Stimulated activated CD4-positive, alpha-beta T cell treated with anti-CD3 and anti-CD28 coated beads, Interleukin-1b, Interleukin-23, amount 100 ng/mL, for 1 hour (primary cell): ENCODE data around the gene ASAP2.

ENCODE experiments used
- DNase-seq, 2 donors: peaks; one replicate each; pipeline ENCODE4 v3.0.0-alpha.2; 2020; ENCODE audit warnings: low read depth in 2 of 2

ASAP2 gene

GRCh38 chr2:9205963-9206948 lies at the start of gene ASAP2:
Gene ASAP2, plus strand, starts transcription at chr2:9206812. Its CDS starts 293 bp downstream, at chr2:9207105.
- DNase-seq: peak in 1 of 2 donors; percentile 10

- no peak for DNase-seq
These were observed 47.5 kb upstream of the ASAP2 start for GRCh38 chr2:9158786-9159779.

GRCh38 chr2:9160732-9161131 lies 45.9 kb upstream of the ASAP2 start:
- DNase-seq: no peak

- DNase-seq: no peak
These were observed 43.8 kb upstream of the ASAP2 start for GRCh38 chr2:9162841-9163240.

- no peak for DNase-seq
These were observed 43.1 kb upstream of the ASAP2 start for GRCh38 chr2:9163306-9164111.

- no peak for DNase-seq
These were observed 42.5 kb upstream of the ASAP2 start for GRCh38 chr2:9164112-9164608.

GRCh38 chr2:9165625-9166024 lies 41.0 kb upstream of the ASAP2 start:
- DNase-seq: no peak

GRCh38 chr2:9166579-9167377 lies 39.8 kb upstream of the ASAP2 start:
- DNase-seq: no peak

GRCh38 chr2:9167718-9168657 lies 38.6 kb upstream of the ASAP2 start:
- no peak for DNase-seq

GRCh38 chr2:9168821-9169221 lies 37.8 kb upstream of the ASAP2 start:
- DNase-seq: no peak

- DNase-seq: no peak
These were observed 37.1 kb upstream of the ASAP2 start for GRCh38 chr2:9169349-9170107.

- DNase-seq: no peak
These were observed 36.0 kb upstream of the ASAP2 start for GRCh38 chr2:9170458-9171130.

- no peak for DNase-seq
These were observed 31.7 kb upstream of the ASAP2 start for GRCh38 chr2:9174771-9175437.

- no peak for DNase-seq
These were observed 28.3 kb upstream of the ASAP2 start for GRCh38 chr2:9178110-9178903.

GRCh38 chr2:9178904-9179571 lies 27.6 kb upstream of the ASAP2 start:
- no peak for DNase-seq
